ENCODE measurements around the gene RBX1.
A peak's percentile ranks its signal among the peaks of the same experiment; 100 is the strongest.
"Not testable (repeated sequence)": the region's sequence is repeated elsewhere in the genome, so short reads cannot be mapped to it uniquely, and the experiment has no call there.

RBX1 gene

DNA sequence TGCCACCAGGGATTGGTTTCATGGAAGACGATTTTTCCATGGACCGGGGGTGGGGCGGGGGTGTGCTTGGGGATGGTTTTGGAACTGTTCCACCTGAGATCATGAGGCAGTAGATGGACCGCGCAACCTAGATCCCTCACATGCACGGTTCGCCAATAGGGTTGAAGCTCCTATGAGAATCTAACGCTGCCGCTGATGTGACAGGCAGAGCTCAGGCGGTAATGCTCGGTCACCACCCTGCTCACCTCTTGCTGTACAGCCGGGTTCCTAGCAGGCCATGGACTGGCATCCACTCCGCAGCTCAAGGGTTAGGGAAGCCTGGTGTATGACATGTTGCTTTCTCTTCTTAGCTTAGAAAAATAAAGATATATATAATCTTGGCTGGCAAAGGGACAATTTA lies 22.0 kb downstream of the RBX1 start:
- no peak for DNase-seq

DNA sequence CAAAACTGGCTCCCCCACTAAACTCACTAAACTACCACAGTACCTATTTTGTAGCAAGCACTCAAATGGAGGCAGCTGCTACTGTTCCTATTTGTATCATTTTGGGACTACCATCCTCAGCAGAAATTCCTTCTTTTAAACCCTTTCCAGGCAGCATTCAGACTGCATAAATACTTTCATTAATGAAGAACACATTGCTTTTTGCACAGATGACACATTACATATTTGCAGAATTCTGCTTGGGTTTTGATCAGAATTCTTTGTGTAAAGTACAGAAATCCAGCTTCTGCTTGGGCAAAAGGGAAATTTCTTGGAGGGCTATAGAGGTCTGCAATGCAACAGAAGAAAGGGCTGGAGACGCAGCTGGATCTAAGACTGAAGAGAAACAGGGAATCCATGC lies 24.2 kb downstream of the RBX1 start:
- DNase-seq, result no peak

DNA sequence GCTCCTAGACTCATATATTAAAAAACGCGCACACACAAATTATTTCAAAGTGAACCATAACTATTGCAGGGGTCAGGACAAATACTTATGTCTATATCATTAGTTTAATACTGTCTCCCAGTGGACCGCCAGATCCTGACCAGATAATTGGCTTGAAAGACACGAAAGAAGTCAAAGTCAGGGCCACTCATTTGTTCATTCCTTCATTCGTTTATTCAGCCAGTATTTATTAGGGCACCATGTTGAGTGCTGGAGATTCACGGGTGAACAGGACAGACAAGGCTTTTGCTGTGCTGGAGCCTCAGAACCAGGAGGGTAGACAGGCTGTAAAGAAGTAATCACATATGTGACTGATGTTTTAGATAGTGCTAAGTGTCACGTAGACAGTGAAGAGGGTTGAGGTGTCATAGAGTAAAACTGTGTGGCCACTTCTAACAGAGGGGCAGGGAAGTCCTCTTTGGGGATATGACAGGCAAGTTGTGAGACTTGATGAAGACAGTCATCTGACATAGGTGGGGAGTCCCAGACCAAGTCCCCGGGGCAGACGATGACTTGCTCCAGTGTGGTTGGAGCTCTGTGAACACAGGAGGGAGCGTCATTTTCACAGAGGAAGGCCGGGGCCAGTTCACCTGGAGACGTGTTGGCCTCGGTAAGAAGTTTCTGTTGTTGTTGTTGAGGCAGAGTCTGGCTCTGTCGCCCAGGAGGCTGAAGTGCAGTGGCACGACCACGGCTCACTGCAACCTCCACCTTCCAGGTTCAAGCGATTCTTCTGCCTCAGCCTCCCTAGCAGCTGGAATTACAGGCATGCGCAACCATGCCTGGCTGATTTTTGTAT lies 25.9 kb downstream of the RBX1 start:
- DNase-seq, result no peak

DNA sequence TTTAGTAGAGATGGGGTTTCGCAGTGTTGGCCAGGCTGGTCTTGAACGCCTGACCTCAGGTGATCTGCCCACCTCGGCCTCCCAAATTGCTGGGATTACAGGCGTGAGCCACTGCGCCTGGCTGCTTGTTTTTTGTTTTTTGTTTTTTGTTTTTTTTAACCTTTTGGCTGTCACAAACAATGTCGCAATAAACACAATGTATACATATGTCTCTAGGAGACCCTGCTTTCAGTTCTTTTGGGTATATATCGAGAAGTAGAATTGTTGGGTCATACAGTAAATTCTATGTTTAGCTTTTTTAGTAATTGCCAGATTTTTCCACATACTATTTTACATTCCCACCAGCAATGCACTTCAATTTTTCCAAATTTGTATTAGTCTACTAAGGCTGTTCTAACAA lies 28.0 kb downstream of the RBX1 start:
- no peak for DNase-seq

DNA sequence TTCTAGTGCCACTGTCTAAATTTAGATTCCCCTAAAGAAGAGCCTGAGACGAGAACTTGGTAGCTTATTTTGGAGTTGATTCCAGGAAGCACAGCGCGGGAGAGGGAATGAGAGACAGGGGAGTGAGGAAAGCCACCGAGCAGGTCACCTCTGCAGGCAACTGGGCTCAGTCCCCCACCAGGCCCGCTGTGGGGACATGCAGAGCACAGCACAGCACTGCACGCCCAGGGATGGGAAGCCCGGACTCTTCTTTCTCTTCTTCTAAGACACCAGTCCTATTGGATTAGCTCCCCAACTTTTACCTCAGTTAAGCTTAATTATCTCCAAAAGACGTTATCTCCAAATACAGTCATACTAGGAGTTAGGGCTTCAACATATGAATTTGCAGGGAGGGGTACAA lies 28.7 kb downstream of the RBX1 start:
- no peak for DNase-seq

DNA sequence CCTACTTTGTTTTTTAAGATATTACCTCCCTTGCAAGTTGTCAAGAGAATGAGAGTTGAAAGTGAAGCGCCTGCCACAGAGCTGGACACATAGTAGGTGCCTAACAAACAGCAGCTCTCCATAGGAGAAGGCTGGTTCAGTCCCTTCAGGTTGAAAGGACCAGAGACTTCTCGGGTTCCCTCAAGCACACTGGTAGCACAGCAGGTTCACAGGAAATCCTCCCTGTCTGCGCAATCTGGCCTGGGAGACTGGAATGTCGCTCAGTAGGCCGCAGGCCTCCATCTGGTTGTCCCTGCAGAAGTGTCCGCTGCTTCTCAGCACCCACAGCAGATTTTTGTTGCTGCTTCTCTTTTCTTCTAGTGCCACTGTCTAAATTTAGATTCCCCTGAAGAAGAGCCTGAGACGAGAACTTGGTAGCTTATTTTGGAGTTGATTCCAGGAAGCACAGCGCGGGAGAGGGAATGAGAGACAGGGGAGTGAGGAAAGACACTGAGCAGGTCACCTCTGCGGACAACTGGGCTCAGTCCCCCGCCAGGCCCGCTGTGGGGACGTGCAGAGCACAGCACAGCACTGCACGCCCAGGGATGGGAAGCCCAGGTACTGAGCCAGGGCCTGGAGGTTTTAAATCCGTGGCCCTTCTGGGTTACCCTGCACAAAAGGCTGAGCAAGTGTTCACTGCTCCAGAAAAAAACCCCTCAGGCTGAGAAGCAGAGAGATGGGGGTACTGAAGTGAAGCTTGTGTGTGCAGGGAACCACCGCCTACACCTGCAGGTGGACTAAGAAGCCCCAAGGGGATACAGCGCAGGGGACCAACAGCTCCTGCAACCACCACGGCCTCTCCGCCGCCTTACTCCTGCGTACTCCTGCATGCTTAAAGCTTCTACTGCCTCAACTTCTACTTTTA lies 31.6 kb downstream of the RBX1 start:
- peak in 1 of 14 donors; percentile 6 for DNase-seq

DNA sequence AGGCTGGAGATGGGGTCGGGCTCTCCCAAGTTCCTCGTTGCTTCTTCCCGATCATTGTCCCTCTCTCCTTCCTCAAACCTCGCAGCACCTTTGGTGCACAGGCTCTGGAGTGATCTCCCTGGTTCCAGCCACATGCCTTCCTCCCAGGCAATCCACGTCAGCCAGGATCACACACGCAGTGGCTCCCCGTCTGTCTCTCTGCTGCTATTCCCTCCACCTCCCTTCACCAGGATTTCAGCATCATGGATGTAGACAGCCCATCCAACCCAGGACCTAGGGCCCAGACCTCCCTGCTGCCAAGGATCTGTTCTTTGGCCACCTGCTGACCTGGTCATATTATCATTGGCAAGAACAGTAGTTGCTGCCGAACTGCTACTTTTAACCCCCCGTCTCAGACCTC lies 40.1 kb downstream of the RBX1 start:
- DNase-seq, result no peak

DNA sequence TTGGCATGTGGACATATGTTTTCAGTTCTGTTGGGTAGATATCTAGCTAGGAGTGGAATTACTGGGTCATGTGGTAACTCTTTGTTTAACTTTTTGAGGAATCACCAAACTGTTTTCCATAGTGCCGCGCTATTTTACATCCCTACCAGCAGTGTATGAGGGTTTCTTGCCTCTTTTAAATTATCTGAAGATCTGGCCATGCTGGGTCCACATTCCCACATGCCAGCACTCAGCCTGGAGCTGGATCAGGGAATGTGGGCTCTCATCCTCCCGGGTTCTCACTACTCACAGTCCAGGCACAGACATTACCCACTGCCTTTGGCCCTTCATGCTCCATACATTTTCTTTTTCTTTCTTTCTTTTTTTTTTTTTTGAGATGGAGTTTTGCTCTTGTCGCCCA lies 44.6 kb downstream of the RBX1 start:
- DNase-seq, result no peak

DNA sequence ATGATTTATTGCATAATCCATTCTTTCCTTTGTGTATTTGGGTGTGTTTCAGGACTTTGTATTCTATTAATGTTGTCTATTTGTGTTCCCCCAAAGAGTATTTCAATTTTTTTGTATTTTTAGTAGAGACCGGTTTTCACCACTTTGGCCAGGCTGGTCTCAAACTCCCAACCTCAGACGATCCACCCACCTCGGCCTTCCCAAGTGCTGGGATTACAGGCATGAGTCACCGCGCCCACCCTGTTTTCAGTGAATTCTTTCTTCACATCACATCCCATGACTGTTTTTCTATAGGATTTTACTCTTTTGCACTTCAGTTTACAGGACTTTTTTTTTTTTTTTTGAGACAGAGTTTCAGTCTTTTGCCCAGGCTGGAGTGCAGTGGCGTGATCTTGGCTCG lies 46.3 kb downstream of the RBX1 start:
- DNase-seq, result no peak

DNA sequence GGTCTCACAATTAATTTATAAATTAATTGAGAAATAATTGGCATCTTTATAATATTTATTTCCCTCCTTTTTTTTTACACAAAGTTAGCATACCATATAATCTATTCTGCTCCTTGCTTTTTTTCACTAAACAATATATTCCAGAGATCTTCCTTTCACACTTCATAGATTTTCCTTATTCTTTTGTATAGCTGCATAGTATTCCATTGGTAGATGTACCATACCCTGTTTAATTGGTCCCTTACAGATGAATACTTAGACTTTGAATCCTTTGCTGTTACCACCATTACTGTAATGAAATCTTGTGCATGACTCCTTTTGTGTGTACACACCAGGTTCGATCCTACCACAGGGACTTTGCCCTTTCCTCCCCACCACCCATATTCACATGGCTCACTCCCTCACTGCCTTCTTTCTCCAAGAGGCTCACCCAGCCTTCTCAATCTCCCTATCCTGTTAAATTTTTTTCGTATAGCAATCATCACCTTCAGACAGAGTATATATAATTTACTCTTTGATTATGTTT lies 48.9 kb downstream of the RBX1 start:
- DNase-seq, result no peak

DNA sequence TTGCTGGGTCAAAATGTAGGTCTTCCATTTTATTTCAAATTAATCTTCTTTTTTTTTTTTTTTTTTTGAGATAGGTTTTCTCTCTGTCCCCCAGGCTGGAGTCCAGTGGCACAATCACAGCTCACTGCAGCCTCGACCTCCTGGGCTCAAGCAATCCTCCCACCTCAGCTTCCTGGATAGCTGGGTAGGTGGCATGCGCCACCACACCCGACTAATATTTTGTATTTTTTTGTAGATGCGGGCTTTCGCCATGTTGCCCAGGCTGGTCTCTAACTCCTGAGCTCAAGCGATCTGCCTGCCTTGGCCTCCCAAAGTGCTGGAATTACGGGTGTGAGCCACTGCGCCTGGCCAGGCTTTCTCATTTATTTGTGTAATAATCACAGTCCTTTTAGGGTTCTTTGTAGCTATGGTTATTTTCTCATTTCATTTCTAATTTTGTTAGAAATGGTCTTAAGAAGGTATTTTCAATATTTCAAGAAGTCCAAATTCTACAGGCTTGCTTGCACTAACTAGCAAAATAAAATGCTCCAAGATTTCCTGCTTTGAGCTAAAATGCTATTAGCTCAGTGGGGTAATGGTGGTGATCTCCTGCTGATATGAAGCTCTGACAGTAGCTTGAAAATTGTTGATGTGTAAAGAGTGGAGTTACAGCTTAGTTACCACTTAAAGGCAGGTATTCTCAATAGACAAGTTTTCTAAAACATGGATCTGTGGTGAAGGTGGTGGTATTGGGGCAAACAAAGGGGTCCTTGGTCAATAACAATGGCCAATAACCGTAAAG lies 50.0 kb downstream of the RBX1 start:
- DNase-seq, result no peak

DNA sequence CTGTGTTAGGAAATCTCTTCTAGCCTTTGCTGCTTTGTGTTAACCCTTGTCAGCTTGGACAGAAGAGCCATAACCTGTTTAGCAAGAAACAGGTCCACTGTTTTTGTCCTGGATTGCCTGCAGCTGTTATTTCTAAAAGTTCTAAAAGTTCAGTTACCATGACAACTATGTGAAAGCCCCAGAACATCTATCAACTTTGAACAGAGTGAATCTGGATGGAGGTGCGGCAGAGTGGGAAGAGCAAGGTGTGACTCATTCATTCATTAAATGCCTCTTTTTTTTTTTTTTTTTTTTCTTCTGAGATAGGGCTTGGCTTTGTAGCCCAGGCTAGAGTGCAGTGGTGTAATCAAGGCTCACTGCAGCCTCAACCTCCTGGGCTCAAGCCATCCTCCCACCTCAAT lies 50.5 kb downstream of the RBX1 start:
- DNase-seq, result no peak

DNA sequence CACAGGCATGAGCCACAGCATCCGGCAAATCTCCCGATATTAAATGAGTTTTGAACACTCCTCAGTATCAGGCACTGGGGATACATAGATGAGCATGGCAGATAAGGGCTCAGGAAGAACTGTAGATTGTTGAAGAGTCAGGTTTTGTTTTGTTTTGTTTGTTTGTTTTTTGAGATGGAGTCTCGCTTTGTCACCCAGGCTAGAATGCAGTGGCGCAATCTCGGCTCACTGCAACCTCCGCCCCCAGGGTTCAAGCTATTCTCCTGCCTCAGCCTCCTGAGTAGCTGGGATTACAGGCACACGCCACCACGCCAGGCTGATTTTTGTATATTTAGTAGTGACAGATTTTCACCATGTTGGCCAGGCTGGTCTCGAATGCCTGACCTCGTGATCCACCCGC lies 51.2 kb downstream of the RBX1 start:
- not testable (repeated sequence) for DNase-seq

DNA sequence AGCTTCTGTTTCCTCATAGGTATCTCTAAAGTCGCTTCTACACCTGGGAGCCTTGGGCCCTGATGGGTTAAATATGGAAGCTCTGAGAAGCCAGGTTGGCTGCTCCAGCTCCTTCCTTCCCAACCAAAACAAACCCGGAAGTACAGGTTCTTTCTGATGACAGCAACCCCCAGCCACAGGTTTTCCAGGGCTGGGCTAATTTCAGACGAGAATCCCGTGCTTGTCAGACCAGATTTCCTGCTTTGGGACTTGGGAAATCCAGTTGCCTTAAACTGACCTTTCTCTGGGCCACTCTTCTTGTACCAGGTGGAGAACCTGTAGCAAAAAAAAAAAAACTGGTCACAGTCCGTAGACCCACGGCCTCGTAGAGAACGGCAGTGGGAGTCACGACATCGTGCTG lies 51.9 kb downstream of the RBX1 start:
- no peak for DNase-seq

DNA sequence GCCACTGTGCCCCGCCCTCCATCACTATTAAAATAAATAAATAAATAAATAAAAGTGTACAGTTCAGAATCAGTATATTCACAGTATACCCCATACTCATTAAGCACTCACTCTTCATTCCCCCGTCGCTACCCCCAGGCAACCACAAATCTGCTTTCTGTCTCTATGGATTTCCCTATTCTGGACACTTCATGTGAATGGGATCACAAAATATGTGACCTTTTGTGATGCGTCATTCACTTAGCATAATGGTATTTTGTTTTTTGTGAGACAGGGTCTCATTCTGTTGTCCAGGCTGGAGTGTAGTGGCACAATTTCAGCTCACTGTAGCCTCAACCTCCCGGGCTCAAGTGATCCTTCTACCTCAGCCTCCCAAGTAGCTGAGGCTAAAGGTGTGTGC lies 52.8 kb downstream of the RBX1 start:
- DNase-seq, result no peak

DNA sequence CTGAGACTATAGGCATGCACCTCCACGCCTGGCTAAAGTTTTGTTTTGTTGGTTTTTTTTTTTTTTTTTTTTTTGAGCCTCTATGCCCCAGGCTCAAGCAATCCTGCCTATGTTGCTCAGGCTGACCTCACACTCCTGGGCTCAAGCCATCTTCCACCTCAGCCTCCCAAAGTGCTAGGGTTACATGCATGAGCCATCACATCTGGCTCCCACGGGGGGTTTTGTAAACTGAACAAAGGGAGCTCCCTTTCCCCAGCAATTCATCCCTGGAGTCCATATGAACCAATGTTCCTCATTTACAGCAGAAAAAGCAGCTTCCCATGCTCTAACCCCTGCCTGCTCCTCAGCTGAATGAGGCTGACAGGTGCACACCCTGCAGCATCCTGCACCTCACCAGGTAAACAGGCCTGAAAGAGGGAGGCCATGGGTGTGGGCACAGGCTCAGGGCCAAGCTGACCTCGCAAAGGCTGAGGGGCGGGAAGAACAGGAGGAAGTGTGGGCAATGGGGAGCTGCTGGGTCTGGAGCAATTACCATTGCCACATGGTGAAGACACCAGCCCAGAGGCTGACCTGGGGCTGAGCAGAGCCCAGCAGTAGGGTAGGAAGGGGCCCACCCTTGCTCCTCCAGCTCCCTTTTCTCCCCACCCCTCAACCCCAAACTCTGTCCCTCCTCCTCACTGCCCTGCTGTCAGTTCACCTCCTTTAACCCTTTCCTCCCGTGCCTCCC lies 58.2 kb downstream of the RBX1 start:
- no peak for DNase-seq

DNA sequence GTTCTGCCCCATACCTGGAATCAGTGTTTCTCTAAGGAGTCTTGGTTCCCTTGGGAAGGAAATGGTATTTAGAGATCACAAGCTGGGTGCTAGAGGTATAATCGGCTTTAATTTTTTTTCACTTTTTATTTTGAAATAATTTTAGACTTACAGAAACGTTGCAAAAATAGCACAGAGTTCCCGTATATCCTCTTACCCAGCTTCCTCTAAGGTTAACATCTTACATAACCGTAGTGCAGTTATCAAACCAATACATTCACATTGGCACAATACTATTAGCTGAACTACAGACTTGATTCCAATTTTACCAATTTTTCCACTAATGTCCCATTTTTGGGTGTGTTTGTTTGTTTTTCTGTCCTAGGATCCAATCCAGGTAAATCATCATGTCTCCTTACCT lies 63.8 kb downstream of the RBX1 start:
- no peak for DNase-seq

DNA sequence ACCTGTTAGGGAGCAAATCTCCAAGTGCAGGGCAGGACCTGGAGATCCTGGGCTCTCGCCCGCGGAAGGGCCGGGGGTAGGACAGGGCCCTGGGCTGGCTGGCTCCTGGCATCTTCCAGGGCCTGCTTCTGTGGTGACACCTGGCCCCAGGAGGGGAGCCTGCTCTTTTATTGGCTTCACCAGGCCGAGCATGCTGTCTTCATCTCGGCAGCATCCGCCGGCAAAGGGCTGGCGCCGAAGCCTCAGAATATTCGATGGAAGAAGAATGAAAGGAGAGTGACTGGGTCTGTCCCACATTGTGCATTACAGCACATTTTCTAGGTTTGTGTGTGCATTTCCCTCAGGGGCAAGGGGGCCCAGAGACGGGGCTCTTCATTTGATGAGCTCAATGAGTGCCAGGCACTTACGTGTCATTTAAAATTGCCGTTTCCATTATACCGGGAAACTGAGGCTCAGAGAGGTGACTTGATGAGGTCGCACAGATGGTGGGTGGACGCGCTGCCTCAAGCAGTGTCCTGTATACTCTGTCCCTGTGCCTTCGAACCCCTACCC lies 70.0 kb downstream of the RBX1 start:
- peak in 2 of 14 donors; percentile 4 to 38 for DNase-seq

DNA sequence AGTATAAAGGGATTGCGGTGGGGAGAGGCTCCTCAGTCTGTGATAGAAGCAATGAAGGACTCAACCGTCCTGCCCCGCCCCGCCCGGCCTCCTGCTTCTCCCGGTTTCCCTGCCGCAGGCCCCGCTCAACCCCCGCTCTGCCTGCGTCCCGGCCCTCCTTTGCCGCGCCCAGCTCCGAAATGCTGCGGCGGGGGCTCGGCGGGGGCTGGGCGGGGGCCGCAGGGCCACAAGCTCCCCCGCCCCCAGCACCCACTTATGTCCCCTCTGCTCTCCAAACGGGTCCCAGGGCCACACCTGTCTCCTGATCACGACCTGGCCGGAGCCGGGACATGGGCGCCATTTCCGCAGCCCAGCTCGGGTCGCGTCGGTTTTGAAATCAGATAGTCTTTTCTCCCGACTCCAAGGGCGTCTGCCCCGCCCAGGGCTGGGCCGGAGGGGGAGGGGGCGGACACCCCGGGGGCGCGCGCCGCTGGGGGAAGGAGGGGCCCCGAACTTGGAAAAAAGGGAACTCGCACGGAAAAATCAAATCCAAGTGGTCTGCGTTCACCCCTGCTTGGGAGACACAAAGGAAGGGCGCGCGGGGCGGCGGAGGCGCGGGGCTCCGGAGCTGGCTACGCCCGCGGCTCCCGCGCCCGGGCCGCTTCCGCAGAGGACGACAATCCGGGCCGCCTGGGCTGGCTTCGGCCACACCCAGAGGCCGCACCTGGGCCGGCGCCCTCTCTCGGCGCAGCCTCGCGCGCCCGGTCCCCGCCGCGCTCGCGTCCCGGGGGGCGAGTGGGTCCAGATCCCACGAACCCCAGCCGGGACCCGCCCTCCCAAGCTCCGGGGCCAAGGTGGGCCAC lies 70.7 kb downstream of the RBX1 start:
- DNase-seq, result peak in 10 of 14 donors; percentile 5 to 53 (median 28)

DNA sequence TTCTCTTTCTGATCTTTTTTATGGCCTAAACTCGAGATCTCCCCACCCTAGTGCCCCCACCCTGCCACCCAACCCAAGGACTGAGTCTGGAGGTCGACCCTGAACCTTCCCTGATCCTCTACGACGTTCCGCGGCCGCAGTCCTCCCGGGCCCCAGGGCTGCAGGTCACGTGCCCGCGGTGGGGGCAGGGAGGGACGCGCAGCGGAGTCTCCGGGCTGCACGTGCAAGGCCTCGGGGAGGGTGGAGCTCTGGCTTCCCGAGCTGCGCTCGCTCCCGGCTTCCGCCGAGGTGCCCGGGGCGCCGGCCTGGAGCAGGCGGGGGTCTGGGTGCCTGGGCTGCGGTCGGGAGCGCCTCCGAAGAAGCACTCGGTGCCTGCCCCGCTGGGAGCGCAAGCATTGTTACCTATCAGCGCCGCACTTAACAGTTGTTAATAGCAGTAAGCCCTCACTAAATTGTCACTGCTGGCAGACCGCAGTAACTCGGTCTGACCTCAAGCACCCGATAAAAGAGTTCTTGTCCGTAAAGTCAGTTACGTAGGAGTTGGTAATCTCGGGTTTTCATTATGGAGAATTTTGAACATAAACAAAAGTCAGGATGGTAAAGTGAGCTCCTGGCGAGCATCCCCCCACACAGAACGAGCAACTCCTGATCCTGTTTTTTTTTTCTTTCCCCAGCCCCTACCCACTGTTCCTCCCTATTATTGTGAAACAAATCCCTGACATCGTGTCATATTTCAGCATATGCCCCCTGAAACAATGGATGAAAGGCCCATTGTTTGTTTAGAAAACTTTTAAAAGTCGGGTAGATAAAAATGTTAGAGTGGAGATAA lies 71.5 kb downstream of the RBX1 start:
- peak in 12 of 14 donors; percentile 16 to 74 (median 48) for DNase-seq

Measured in C1 segment of cervical spinal cord (tissue), 14 donors.